A673 (cell line): ENCODE measurements around the gene UBXN2A. TPM values are rescaled to one million over a fixed set of nuclear protein-coding genes. Genes with fewer than 3 reads are reported as not detected.
"Not testable (repeated sequence)": the region's sequence is repeated elsewhere in the genome, so short reads cannot be mapped to it uniquely, and the experiment has no call there.

Source experiments
- BruUV-seq: library from RNA; stranded (reverse); fragments of 400-500 nt; replicated peaks from 2 replicates; lab custom pipeline; 2021; lab: Mats Ljungman, UMichigan
- CTCF ChIA-PET: fragments of 300-600 bp; sonication (Branson Sonifier 250); formaldehyde crosslinking; loops from one replicate; lab custom pipeline; 2022; ENCODE audit warnings: antibody characterized with exemption; lab: Charles Lee
- POLR2A ChIA-PET: fragments of 300-600 bp; sonication (Branson Sonifier 250); formaldehyde crosslinking; loops from one replicate; lab custom pipeline; 2022; ENCODE audit warnings: antibody characterized with exemption; ENCODE audit not compliant: low non-redundant PET; lab: Charles Lee
- DNase-seq: peaks from one replicate; pipeline ENCODE4 v3.0.0-alpha.2; 2015; ENCODE audit warnings: low spot score
- H3K27ac ChIP-seq: fragments of 200-600 bp; sonication (generic); 2 replicates; pipeline ENCODE4 v1.5.1; 2016; ENCODE audit warnings: mixed run types, low read depth, mild to moderate bottlenecking, mixed read lengths, antibody characterized with exemption, low read length; ENCODE audit not compliant: poor library complexity, severe bottlenecking
- H3K27me3 ChIP-seq: fragments of 200-600 bp; sonication (generic); replicated peaks from 2 replicates; pipeline ENCODE4 v1.6.1; 2017; ENCODE audit warnings: mixed run types, low read depth, mild to moderate bottlenecking, mixed read lengths, antibody characterized with exemption, low read length; ENCODE audit not compliant: insufficient read depth, poor library complexity
- H3K36me3 ChIP-seq: fragments of 200-600 bp; sonication (generic); 2 replicates; pipeline ENCODE4 v1.6.1; 2016; ENCODE audit warnings: mixed run types, mild to moderate bottlenecking, mixed read lengths, antibody characterized with exemption, low read length; ENCODE audit not compliant: insufficient read depth, poor library complexity, severe bottlenecking
- H3K4me1 ChIP-seq: fragments of 200-600 bp; sonication (generic); 2 replicates; pipeline ENCODE4 v1.6.1; 2017; ENCODE audit warnings: mixed run types, mild to moderate bottlenecking, mixed read lengths, antibody characterized with exemption, low read length; ENCODE audit not compliant: insufficient read depth, poor library complexity, severe bottlenecking
- H3K4me3 ChIP-seq: fragments of 200-600 bp; sonication (generic); 2 replicates; pipeline ENCODE4 v1.5.1; 2016; ENCODE audit warnings: low read depth, mixed run types, mild to moderate bottlenecking, mixed read lengths, low read length; ENCODE audit not compliant: poor library complexity, severe bottlenecking
- H3K9me3 ChIP-seq: fragments of 200-600 bp; sonication (generic); 2 replicates; pipeline ENCODE4 v1.6.1; 2016; ENCODE audit warnings: mixed run types, low read depth, mild to moderate bottlenecking, mixed read lengths, antibody characterized with exemption, low read length; ENCODE audit not compliant: poor library complexity, severe bottlenecking
- EZH2 ChIP-seq: fragments of 200-600 bp; sonication (generic); IDR thresholded peaks from 2 replicates; pipeline ENCODE4 v1.6.1; 2017; ENCODE audit warnings: borderline replicate concordance, low read depth, mild to moderate bottlenecking, mixed read lengths, antibody characterized with exemption, low read length; ENCODE audit not compliant: poor library complexity, severe bottlenecking
- intact Hi-C: fragments of 100-400 bp; cut with micrococcal nuclease; formaldehyde crosslinking; loops from one replicate; pipeline ENCODE4 v1.10.0; 2022; ENCODE audit not compliant: unreplicated experiment
- total RNA-seq: library from RNA; stranded (reverse); gene quantifications from 2 replicates; pipeline ENCODE4 v1.2.3, GENCODE V29; 2021
- TF ChIP-seq, protein P1 (sequence below): fragments of 300-800, 200-600 bp; sonication (generic); conservative IDR thresholded peaks from 2 replicates; pipeline ENCODE4 v1.5.1; 2017; ENCODE audit warnings: low read depth, mild to moderate bottlenecking, antibody characterized with exemption, low read length, moderate library complexity, mixed read lengths

Gene UBXN2A
- total RNA-seq, 1 experiment from 2014 or later, result 18.3 TPM

DNA sequence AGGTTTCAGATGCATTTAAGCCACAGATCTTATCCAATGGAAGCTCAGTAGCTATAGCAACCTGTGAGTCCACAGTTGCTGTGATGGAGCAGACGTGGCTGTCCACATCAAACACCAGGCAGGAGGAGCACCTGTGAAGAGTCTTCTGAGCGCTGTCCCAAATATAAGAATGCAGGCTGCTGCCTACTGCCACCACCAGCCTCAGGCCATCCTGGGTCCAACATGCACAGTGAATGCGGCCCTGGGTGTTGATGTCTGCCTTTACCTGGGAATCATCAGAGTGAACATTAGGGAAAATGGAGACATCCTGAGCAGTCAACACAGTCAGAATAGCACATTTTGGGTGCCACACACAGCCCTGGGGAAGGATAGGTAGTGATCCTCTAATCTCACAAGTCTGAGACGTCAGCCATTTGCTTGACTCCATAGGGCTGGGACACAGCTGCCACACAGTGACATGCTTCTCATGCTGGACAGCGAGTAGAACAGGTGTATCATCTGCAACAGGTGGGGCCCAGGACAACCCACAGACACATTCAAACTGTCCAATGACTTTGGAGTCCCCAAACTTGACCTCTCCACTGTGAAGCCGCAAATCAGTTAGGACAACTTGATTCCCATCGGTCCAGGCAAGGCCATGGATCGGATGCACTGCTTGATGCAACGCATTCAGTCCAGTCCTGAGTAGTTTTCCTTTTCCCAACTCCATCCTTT, 98.7 kb downstream of the UBXN2A start:
- ChIA-PET POLR2A (no interaction called here), CTCF (no interaction called here)
- H3K9me3 ChIP-seq, result no peaks in the 10 kb centered on the region
- BruUV-seq, result no TSS peak
- H3K36me3 ChIP-seq, result peaks cover 23% of the 10 kb centered on the region
- intact Hi-C loops, result no loop called here
- H3K4me3 ChIP-seq, result no peak overlapping the region
- H3K27ac ChIP-seq, result no peak overlapping the region
- DNase-seq, result no peak
- TF ChIP-seq, protein P1, sequence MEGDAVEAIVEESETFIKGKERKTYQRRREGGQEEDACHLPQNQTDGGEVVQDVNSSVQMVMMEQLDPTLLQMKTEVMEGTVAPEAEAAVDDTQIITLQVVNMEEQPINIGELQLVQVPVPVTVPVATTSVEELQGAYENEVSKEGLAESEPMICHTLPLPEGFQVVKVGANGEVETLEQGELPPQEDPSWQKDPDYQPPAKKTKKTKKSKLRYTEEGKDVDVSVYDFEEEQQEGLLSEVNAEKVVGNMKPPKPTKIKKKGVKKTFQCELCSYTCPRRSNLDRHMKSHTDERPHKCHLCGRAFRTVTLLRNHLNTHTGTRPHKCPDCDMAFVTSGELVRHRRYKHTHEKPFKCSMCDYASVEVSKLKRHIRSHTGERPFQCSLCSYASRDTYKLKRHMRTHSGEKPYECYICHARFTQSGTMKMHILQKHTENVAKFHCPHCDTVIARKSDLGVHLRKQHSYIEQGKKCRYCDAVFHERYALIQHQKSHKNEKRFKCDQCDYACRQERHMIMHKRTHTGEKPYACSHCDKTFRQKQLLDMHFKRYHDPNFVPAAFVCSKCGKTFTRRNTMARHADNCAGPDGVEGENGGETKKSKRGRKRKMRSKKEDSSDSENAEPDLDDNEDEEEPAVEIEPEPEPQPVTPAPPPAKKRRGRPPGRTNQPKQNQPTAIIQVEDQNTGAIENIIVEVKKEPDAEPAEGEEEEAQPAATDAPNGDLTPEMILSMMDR, result no peak
- TF ChIP-seq EZH2, result no peak
- H3K27me3 ChIP-seq, result no peaks in the 10 kb centered on the region
- no peaks in the 10 kb centered on the region for H3K4me1 ChIP-seq

DNA sequence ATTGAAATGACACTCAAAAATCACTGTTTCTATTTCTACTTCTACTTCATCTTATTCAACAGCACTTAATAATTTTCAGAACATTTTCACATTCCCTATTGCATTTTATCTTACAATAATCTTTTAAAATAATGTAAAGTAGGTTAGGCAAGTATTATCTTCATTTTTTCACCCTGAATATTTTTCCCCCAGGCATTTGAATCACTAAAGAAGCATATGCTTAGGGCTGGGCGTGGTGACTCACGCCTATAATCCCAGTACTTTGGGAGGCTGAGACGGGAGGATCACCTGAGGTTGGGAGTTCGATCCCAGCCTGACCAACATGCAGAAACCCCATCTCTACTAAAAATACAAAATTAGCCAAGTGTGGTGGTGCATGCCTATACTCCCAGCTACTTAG, 100.2 kb downstream of the UBXN2A start:
- Histone ChIP-seq H3K27me3 (no peaks in the 10 kb centered on the region), H3K36me3 (peaks cover 23% of the 10 kb centered on the region), H3K4me1 (no peaks in the 10 kb centered on the region), H3K27ac (no peak overlapping the region), H3K4me3 (no peak overlapping the region), H3K9me3 (no peaks in the 10 kb centered on the region)
- POLR2A ChIA-PET, result no interaction called here
- intact Hi-C loops, result no loop called here
- BruUV-seq, result no TSS peak
- no peak for DNase-seq
- no peak for TF ChIP-seq EZH2
- TF ChIP-seq, protein P1, result no peak
- CTCF ChIA-PET, result no interaction called here

DNA sequence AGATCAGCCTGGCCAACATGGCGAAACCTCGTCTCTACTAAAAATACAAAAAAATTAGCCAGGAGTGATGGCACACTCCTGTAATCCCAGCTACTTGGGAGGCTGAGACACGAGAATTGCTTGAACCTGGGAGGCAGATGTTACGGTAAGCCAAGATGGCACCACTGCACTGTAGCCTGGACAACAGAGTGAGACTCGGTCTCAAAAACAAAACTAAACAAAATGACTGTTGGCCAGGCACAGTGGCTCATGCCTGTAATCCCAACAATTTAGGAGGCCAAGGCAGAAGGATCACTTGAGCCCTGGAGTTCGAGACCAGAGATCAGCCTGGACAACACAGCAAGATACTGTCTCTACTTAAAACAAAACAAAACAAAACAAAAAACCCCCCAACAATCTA, 102.9 kb downstream of the UBXN2A start:
- H3K9me3 ChIP-seq, H3K27ac ChIP-seq, POLR2A ChIA-PET, DNase-seq, H3K4me3 ChIP-seq, CTCF ChIA-PET, BruUV-seq, H3K4me1 ChIP-seq, H3K27me3 ChIP-seq, intact Hi-C loops: not testable (repeated sequence)
- H3K36me3 ChIP-seq, result peaks cover 12% of the 10 kb centered on the region
